Measurements from ENCODE around the gene KLHL29.

- no peak for TF ChIP-seq CTCF (IDR thresholded peaks at IDR 0.05; ENCODE audit: low read depth, low read length)
- no peak for TF ChIP-seq POLR2A (IDR thresholded peaks at IDR 0.05; ENCODE audit: extremely low read depth, insufficient read length)
These were observed 23.8 kb upstream of the KLHL29 start for GRCh38 chr2:23361152-23361551.

Measured in NB4 (cell line).